SK-N-MC (cell line): ENCODE results near the gene SLC1A7.

Experiments used
- EZH2 ChIP-seq: fragments of 200-600 bp; sonication (generic); IDR thresholded peaks from one replicate; pipeline ENCODE4 v1.6.1; 2017; ENCODE audit warnings: antibody characterized with exemption
- FOXP2 ChIP-seq: optimal IDR thresholded peaks from 2 replicates; pipeline ENCODE3; 2011; ENCODE audit warnings: mild to moderate bottlenecking, moderate library complexity; ENCODE audit not compliant: insufficient read depth; ENCODE audit errors: extremely low read length, control extremely low read depth
- POLR2AphosphoS5 ChIP-seq: IDR thresholded peaks from 2 replicates; pipeline ENCODE4 v1.6.1; 2012; ENCODE audit warnings: mild to moderate bottlenecking, low read depth, low read length, borderline replicate concordance

DNA sequence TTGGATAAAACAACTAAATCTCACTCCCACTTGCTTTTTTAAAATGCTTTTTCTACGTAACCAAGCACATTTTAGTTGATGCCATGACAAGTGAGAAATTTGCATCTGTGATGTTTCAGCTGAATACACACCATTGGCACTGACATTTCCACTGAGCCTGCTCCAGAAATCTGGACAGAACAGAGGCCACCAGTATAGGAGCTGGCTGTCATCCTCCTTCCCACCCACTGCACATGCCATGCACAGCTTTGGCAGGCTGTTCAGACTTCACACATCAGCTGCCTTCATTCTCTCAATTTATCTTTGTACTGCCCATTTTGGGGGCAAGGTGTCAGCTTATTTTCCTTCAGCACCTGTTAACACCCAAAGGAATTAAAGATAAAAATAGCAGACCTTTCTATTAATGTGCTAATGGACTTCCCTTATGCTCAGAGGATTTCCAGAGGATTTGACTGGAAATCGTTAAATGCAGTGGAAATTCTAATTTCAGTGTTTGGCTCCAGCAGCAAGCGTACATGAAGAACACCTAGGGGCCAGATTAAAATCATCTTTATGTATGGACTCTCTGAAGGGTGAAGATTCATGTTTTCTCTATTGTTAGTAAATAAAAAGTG lies 93.4 kb downstream of the SLC1A7 start:
- TF ChIP-seq POLR2AphosphoS5 (no peak), FOXP2 (no peak), EZH2 (no peak)
